KBM-7 (cell line): Measurements from ENCODE around the gene LRRC8C.
"Not testable (repeated sequence)": the region's sequence is repeated elsewhere in the genome, so short reads cannot be mapped to it uniquely, and the experiment has no call there.

Experiments used
- DNase-seq: peaks from one replicate; pipeline ENCODE4 v3.0.0-alpha.2; 2015
- in situ Hi-C: fragments of 300-500 bp; cut with MboI; formaldehyde crosslinking; loops from 2 replicates; pipeline ENCODE4 v1.14.3; 2020; ENCODE audit warnings: low sequenced_read_pairs, low pct_unique_long_range_greater_than_20kb, mixed read lengths

The LRRC8C gene

GRCh38 chr1:89632657-89633247 is at the start of gene LRRC8C:
Gene LRRC8C, plus strand, starts transcription at chr1:89633120. Its CDS starts 53,354 bp downstream, at chr1:89686474.
- in situ Hi-C loops = loop anchor here (10.0 kb wide), 1 partner anchor 132 kb away; no protein-coding TSS in a partner anchor
- peak; percentile 92 for DNase-seq

GRCh38 chr1:89584211-89584610 is 48.7 kb upstream of the LRRC8C start:
- in situ Hi-C loops = no loop called here
- no peak for DNase-seq

GRCh38 chr1:89584781-89585180 is 48.1 kb upstream of the LRRC8C start:
- in situ Hi-C loops = no loop called here
- no peak for DNase-seq

GRCh38 chr1:89587729-89588161 is 45.2 kb upstream of the LRRC8C start:
- DNase-seq = no peak

GRCh38 chr1:89588480-89588879 is 44.4 kb upstream of the LRRC8C start:
- in situ Hi-C loops = no loop called here
- DNase-seq = no peak

More at GRCh38 chr1:89587729-89588161, 45.2 kb upstream of the LRRC8C start:
- in situ Hi-C loops = no loop called here

- in situ Hi-C loops = no loop called here
- DNase-seq = no peak
Measured at GRCh38 chr1:89589515-89589914, 43.4 kb upstream of the LRRC8C start.

- in situ Hi-C loops = no loop called here
- no peak for DNase-seq
Measured at GRCh38 chr1:89590341-89591080, 42.4 kb upstream of the LRRC8C start.

GRCh38 chr1:89592861-89593302 is 40.0 kb upstream of the LRRC8C start:
- DNase-seq = peak; percentile 42
- in situ Hi-C loops = not testable (repeated sequence)

- in situ Hi-C loops = no loop called here
Measured at GRCh38 chr1:89594096-89594740, 38.7 kb upstream of the LRRC8C start.

GRCh38 chr1:89596698-89597097 is 36.2 kb upstream of the LRRC8C start:
- DNase-seq = no peak
- in situ Hi-C loops = no loop called here

More at GRCh38 chr1:89594096-89594740, 38.7 kb upstream of the LRRC8C start:
- no peak for DNase-seq

GRCh38 chr1:89598450-89599331 is 34.2 kb upstream of the LRRC8C start:
- DNase-seq = peak; percentile 78
- in situ Hi-C loops = no loop called here

- in situ Hi-C loops = no loop called here
- DNase-seq = no peak
Measured at GRCh38 chr1:89599332-89599630, 33.6 kb upstream of the LRRC8C start.

- DNase-seq = no peak
- in situ Hi-C loops = loop anchor here (25.0 kb wide), 1 partner anchor 588 kb away; the partner anchor contains the start of gene GBP3
Measured at GRCh38 chr1:89600451-89601224, 32.3 kb upstream of the LRRC8C start.

GRCh38 chr1:89602871-89603404 is 30.0 kb upstream of the LRRC8C start:
- in situ Hi-C loops = loop anchor here (25.0 kb wide), 1 partner anchor 591 kb away; the partner anchor contains the start of gene GBP3

GRCh38 chr1:89603651-89604413 is 29.1 kb upstream of the LRRC8C start:
- in situ Hi-C loops = loop anchor here (25.0 kb wide), 1 partner anchor 592 kb away; the partner anchor contains the start of gene GBP3
- DNase-seq = no peak

More at GRCh38 chr1:89602871-89603404, 30.0 kb upstream of the LRRC8C start:
- DNase-seq = no peak

- DNase-seq = no peak
- in situ Hi-C loops = loop anchor here (25.0 kb wide), 1 partner anchor 592 kb away; the partner anchor contains the start of gene GBP3
Measured at GRCh38 chr1:89604414-89604735, 28.5 kb upstream of the LRRC8C start.

GRCh38 chr1:89605692-89606091 is 27.2 kb upstream of the LRRC8C start:
- no peak for DNase-seq
- in situ Hi-C loops = loop anchor here (25.0 kb wide), 1 partner anchor 593 kb away; the partner anchor contains the start of gene GBP3
